Heart left ventricle (tissue), 16 donors: ENCODE results near the gene COL6A1. TPM values are rescaled to one million over a fixed set of nuclear protein-coding genes. Genes with fewer than 3 reads are reported as not detected.
"Not testable (repeated sequence)": the region's sequence is repeated elsewhere in the genome, so short reads cannot be mapped to it uniquely, and the experiment has no call there.

Source experiments
- ATAC-seq, 4 donors: fragments of 200-7000 bp; cut with Tn5 transposase; one replicate each; pipeline ENCODE4 v1.9.1; 2020 to 2022; ENCODE audit warnings: moderate library complexity in 4 of 4, mild to moderate bottlenecking in 3 of 4, moderate number of reproducible peaks in 1 of 4
- DNase-seq, 5 donors: peaks; one replicate each; pipeline ENCODE4 v3.0.0-alpha.2; 2020
- H3K27ac ChIP-seq, 12 donors: fragments of 200-600 bp; sonication (generic) in 4 of 12; one replicate each; pipeline versions ENCODE4 v1.5.0 to v1.8.0; 2016 to 2022; ENCODE audit warnings: mild to moderate bottlenecking in 2 of 12
- H3K27me3 ChIP-seq, 9 donors: fragments of 200-600 bp; sonication (generic) in 2 of 9; one replicate each; pipeline versions ENCODE4 v1.5.1 to v1.8.0; 2016 to 2022; ENCODE audit warnings: mild to moderate bottlenecking in 3 of 9
- H3K36me3 ChIP-seq, 9 donors: fragments of 200-600 bp; sonication (generic) in 2 of 9; one replicate each; pipeline versions ENCODE4 v1.5.0 to v1.8.0; 2018 to 2022; ENCODE audit warnings: mild to moderate bottlenecking in 2 of 9
- H3K4me1 ChIP-seq, 12 donors: fragments of 200-600 bp; sonication (generic) in 4 of 12; one replicate each; pipeline versions ENCODE4 v1.5.0 to v1.8.0; 2016 to 2022; ENCODE audit warnings: mild to moderate bottlenecking in 3 of 12
- H3K4me3 ChIP-seq, 12 donors: fragments of 200-600 bp; sonication (generic) in 4 of 12; one replicate each; pipeline versions ENCODE4 v1.5.0 to v1.8.0; 2017 to 2022; ENCODE audit warnings: mild to moderate bottlenecking in 9 of 12, moderate library complexity in 4 of 12
- H3K9me3 ChIP-seq, 12 donors: fragments of 200-600 bp; sonication (generic) in 4 of 12; one replicate each; pipeline versions ENCODE4 v1.5.0 to v1.8.0; 2016 to 2022; ENCODE audit warnings: mild to moderate bottlenecking in 1 of 12
- CTCF ChIP-seq, 12 donors: fragments of 200-600 bp; sonication (generic) in 4 of 12; IDR thresholded peaks; one replicate each; pipeline versions ENCODE4 v1.5.0 to v1.8.0; 2018 to 2022; ENCODE audit warnings: antibody characterized with exemption in 12 of 12, mild to moderate bottlenecking in 5 of 12
- POLR2A ChIP-seq, 2 donors: fragments of 450-650 bp; IDR thresholded peaks; one replicate each; pipeline ENCODE4 v1.6.1; 2017; ENCODE audit warnings: antibody characterized with exemption in 2 of 2, mild to moderate bottlenecking in 2 of 2, moderate library complexity in 2 of 2
- WGBS, 4 donors: extraction: QIAGEN DNeasy Blood & Tissue Kit in 2 of 4; methylation state at CpG; one replicate each; pipeline versions ENCODE4 v1.1.5 to v1.1.7; 2013 to 2018; 5-methylcytosine and 5-hydroxymethylcytosine counted together
- intact Hi-C, 10 donors: fragments of 100-400 bp; cut with DNase I; formaldehyde crosslinking; loops; one replicate each; pipeline versions ENCODE4 v1.11.1 to v1.14.2; 2022
- polyA plus RNA-seq, 2 donors: library from polyadenylated mRNA; stranded (reverse); fragments of 200-250 nt; gene quantifications; one replicate each; pipeline ENCODE4 v1.2.3, GENCODE V29; 2013
- total RNA-seq, 9 donors: library from RNA; depleted of rRNA in 2 of 9; stranded (reverse); fragments of >200 nt in 2 of 9; fragmentation: NEBNext Ultra II Directional in 3 of 9; extraction: Animal tissue kit (Norgen Biotek cat#: 25700) in 3 of 9; gene quantifications; one replicate each; pipeline versions ENCODE4 v1.1.0 to v1.2.4, GENCODE V29; 2016 to 2023
- donor health status: ischemic (EF 13 %, LVEDD 7.1; RV severe dilation, severe dysfunction).
- donor health status: healthy with polysubstance abuse.
- donor health status: DM: no; HTN: yes; CAD: no.
- donor health status: DM: no; HTN: no; CAD: no.
- donor health status: ischemic (EF 25% LVEDD 6.9; RV normal size, moderate dysfunction).
- donor health status: ischemic (EF 25% LVEDD 5.7; RV mildly dilated, moderate dysfunction).
- donor health status: healthy.
- donor health status: DM: yes; HTN: yes; CAD: no.
- donor health status: ischemic (EF 35%, LVEDD 5.7; RV mildly dilated, moderate dysfunction).
- donor health status: nonischemic (EF 11% LVEDD 7.7; RV severe dilation, severe dysfunction).
- donor health status: DM: yes; HTN: yes; CAD: no.
- donor health status: PGD.
- donor health status: ischemic (EF 29% LVEDD 5.4; RV normal size, mild dysfunction).
- donor health status: nonischemic (EF 23%, LVEDD 6.1; RV moderate dilation, normal function).

Gene COL6A1
- total and polyA plus RNA-seq, 11 donors: 92.4 to 385 (median 149) TPM

- DNase-seq (peak; percentile 63 to 80 (median 77)), ATAC-seq (peak; percentile 10 to 39 (median 26))
- TF ChIP-seq CTCF (IDR thresholded peaks at IDR 0.05) (no peak), POLR2A (IDR thresholded peaks at IDR 0.05) (no peak)
- intact Hi-C loops: loop anchor here (1.0 to 10.0 kb wide), 12 partner anchors 73 to 350 kb away; partner anchors contain the start of genes COL6A2 (in 6 of the 10), LSS (in 6 of the 10), C21orf58 (in 2 of the 10) and PCNT (in 2 of the 10)
- 10 to 18% (median 12%) methylated on average over 26 to 59 of the region's 59 CpGs for WGBS, 4 donors
- Histone ChIP-seq H3K4me1 (peaks cover 7 to 76% (median 53%) of the 10 kb centered on the region in 12 donors), H3K36me3 (no peaks in the 10 kb centered on the region), H3K9me3 (no peaks in the 10 kb centered on the region), H3K4me3 (peak overlapping the region; percentile 29 to 69 (median 60)), H3K27me3 (peaks cover 0 to 43% (median 0%) of the 10 kb centered on the region in 9 donors), H3K27ac (peak overlapping the region; percentile 90 to 99 (median 98))
Observed at GRCh38 chr21:45974073-45975019, 7.2 kb upstream of the COL6A1 start.

GRCh38 chr21:45975020-45975666, 6.4 kb upstream of the COL6A1 start:
- 38 to 58% (median 53%) methylated on average over 25 to 33 of the region's 33 CpGs for WGBS, 4 donors
- Histone ChIP-seq H3K9me3 (no peaks in the 10 kb centered on the region), H3K27ac (peak overlapping the region; percentile 90 to 99 (median 98)), H3K27me3 (peaks cover 0 to 43% (median 0%) of the 10 kb centered on the region in 9 donors), H3K36me3 (no peaks in the 10 kb centered on the region), H3K4me3 (peak overlapping the region in 9 of 12 donors; percentile 53 to 69 (median 61)), H3K4me1 (peaks cover 7 to 75% (median 53%) of the 10 kb centered on the region in 12 donors)
- ATAC-seq (peak; percentile 2 to 47 (median 27)), DNase-seq (peak; percentile 76 to 85 (median 80))
- TF ChIP-seq POLR2A (IDR thresholded peaks at IDR 0.05) (peak in 1 of 2 donors; percentile 55), CTCF (IDR thresholded peaks at IDR 0.05) (no peak)
- intact Hi-C loops: loop anchor here in 5 of 10 donors (1.0 to 10.0 kb wide), 5 partner anchors 90 to 350 kb away; partner anchors contain the start of genes LSS (in 3 of the 5), C21orf58 (in 1 of the 5), COL6A2 (in 1 of the 5) and PCNT (in 1 of the 5)

- ATAC-seq, DNase-seq, H3K36me3 ChIP-seq, H3K9me3 ChIP-seq: not testable (repeated sequence)
- Histone ChIP-seq H3K4me3 (peak overlapping the region in 1 of 12 donors; percentile 60), H3K27ac (peak overlapping the region in 11 of 12 donors; percentile 92 to 99 (median 98)), H3K27me3 (peaks cover 0 to 43% (median 0%) of the 10 kb centered on the region in 9 donors), H3K4me1 (peaks cover 5 to 69% (median 47%) of the 10 kb centered on the region in 12 donors)
- 62 to 78% (median 75%) methylated on average over 13 of the region's 13 CpGs for WGBS, 4 donors
- intact Hi-C loops: loop anchor here in 5 of 10 donors (1.0 to 10.0 kb wide), 5 partner anchors 89 to 349 kb away; partner anchors contain the start of genes LSS (in 3 of the 5), C21orf58 (in 1 of the 5), COL6A2 (in 1 of the 5) and PCNT (in 1 of the 5)
Observed at GRCh38 chr21:45975667-45976409, 5.7 kb upstream of the COL6A1 start.
